GM18868 (cell line): Measurements from ENCODE around the gene LARP6.
"Not testable (repeated sequence)": the region's sequence is repeated elsewhere in the genome, so short reads cannot be mapped to it uniquely, and the experiment has no call there.

ENCODE experiments used
- ATAC-seq: cut with Tn5 transposase; IDR thresholded peaks from one replicate; pipeline ENCODE4 v1.9.1; 2021; ENCODE audit warnings: mild to moderate bottlenecking, moderate library complexity; ENCODE audit not compliant: unreplicated experiment

The LARP6 gene

DNA sequence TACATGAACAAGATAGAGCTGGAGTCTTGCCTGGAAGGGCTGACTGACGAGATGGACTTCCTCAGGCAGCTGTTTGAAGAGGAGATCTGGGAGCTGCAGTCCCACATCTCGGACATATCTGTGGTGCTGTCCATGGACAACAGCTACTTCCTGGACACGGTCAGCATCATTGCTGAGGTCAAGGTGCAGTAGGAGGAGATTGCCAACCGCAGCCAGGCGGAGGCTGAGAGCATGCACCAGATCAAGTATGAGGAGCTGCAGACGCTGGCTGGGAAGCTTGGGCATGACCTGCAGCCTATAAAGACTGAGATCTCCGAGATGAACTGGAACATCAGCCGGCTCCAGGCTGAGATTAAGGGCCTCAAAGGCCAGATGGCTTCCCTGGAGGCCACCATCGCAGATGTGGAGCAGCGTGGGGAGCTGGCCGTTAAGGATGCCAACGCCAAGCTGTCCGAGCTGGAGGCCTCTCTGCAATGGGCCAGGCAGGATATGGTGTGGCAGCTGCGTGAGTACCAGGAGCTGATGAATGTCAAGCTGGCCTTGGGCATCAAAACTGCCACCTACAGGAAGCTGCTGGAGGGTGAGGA, 5.5 kb upstream of the LARP6 start:
- no peak for ATAC-seq

DNA sequence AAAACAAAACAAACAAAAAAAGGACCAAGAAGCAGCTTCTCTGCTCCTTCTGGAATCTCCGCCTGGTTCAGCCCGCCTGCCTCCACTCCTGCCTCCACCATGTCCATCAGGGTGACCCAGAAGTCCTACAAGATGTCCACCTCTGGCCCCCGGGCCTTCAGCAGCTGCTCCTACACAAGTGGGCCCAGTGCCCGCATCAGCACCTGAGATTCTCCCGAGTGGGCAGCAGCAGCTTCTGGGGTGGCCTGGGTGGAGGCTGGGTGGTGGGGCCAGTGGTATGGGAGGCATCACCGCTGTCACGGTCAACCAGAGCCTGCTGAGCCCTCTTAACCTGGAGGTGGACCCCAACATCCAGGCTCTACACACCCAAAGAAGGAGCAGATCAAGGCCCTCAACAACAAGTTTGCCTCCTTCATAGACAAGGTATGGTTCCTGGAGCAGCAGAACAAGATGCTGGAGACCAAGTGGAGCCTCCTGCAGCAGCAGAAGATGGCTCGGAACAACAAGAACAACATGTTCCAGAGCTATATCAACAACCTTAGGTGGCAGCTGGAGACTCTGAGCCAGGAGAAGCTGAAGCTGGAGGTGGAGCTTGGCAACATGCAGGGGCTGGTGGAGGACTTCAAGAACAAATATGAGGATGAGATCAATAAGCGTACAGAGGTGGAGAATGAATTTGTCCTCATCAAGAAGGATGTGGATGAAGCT, 4.8 kb upstream of the LARP6 start:
- ATAC-seq = not testable (repeated sequence)

DNA sequence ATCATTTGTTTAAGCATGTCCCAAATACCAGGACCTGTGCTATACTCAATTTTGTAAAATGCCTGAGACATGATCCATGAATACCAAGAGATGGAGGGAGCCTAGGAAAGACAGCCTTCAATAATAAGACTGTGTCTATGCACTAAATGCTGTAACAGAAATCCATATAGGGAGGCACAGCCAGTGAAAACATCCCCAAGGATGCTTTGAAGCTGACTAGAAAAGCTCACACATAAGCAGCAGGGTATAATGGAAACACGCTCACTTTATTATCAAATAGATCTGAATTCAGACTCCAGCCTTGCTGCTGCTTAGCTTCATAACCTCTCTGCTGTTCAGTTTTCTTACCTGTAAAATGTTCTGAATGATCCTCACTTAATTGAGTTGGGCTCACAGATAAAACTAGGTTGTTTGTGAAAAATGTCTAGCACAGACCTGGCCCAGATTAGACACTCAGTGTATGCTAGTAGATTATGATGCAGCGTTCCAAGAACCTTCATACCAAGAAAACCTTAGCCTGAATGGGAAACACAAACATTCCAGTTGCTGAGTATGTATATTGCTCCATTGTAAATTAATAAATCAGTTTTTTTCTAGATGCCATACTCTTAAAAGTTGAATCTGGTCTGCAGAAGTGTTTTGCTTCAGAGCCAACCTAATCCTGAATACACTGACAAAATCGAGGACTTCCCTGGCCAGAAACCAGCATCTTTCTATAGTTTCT, 3.8 kb upstream of the LARP6 start:
- ATAC-seq = no peak

GRCh38 chr15:70856884-70857561, 3.1 kb upstream of the LARP6 start:
- no peak for ATAC-seq

- no peak for ATAC-seq
Observed at GRCh38 chr15:70856177-70856883, 2.4 kb upstream of the LARP6 start.

DNA sequence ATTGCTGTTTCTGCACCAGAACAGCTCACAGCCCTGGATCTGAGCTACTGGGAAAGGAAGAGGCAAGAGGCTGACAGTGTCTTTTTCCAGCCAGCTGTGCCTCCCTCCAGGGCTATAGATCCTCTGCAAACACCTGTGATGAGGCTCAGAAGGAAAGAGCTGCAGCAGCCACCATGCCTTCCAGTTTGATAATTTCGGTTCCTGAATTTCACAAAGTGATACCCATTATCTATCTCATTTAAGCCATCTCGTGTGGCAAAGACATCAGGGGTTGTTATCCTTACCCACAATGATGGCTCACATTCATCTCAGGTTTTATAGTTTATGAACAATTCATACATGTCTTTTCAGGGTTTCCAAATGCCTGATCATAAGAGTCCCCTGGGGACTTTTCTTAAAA, 1.8 kb upstream of the LARP6 start:
- no peak for ATAC-seq

GRCh38 chr15:70854666-70854976, 664 bp upstream of the LARP6 start:
- no peak for ATAC-seq

DNA sequence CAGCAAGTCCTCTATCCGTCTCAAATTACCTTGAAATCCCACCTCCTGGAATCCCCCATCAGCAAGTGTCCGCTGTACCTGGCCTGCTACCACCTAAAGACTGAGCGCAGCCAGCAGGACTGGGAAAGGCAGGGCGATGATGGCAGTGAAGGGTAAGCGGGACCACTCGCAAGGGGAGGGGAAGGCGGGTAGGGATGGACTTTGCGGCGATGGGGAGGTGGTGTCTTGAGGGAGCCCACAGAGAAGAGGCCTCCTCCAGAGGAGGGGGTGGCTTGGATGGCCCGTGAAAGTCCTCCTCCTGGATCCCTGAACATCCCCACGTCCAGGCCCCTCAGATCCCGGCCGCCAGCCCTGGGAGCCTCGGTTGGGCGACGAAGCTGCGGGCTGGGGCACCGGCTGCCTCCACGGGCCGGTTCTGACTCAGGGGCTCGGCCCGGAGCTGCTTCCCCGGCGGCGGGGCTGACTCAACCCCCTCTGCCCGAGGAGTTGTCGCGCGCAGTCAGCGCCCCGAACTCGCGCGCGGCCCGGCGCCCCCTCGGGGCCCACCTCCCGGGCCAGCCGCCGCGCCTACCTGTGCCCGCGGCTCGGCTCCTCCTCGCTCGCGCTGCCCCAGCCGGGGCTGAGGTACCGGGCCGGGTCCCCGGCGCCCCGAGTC, 512 bp downstream of the LARP6 start:
- peak; percentile 36 for ATAC-seq

- ATAC-seq = no peak
Observed at GRCh38 chr15:70852501-70853317, 1.2 kb downstream of the LARP6 start.

GRCh38 chr15:70851889-70852288, 2.1 kb downstream of the LARP6 start:
- no peak for ATAC-seq

GRCh38 chr15:70845602-70846360, 8.2 kb downstream of the LARP6 start:
- no peak for ATAC-seq

GRCh38 chr15:70837476-70837875, 16.5 kb downstream of the LARP6 start:
- no peak for ATAC-seq

- ATAC-seq = no peak
Observed at GRCh38 chr15:70835841-70836240, 18.1 kb downstream of the LARP6 start.

GRCh38 chr15:70835415-70835814, 18.5 kb downstream of the LARP6 start:
- ATAC-seq = no peak

DNA sequence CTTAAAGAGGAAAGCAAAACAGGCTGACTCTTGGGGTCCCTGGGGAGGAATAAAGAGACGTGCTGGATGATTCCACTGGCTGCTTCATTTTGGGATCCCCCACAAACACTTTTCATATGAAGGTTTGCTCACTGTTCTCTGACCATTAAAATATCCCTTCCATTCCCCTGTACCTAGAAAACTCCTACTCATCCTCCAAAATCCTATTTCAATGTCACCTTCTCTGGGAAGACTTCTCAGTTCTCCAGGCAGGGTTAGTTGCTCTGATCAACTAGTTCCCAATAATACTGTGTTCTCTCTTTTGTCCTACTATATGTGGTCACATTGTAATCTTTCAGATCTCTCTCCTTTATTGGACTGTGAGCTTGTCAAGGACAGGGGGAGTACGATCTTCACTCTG, 19.0 kb downstream of the LARP6 start:
- no peak for ATAC-seq

DNA sequence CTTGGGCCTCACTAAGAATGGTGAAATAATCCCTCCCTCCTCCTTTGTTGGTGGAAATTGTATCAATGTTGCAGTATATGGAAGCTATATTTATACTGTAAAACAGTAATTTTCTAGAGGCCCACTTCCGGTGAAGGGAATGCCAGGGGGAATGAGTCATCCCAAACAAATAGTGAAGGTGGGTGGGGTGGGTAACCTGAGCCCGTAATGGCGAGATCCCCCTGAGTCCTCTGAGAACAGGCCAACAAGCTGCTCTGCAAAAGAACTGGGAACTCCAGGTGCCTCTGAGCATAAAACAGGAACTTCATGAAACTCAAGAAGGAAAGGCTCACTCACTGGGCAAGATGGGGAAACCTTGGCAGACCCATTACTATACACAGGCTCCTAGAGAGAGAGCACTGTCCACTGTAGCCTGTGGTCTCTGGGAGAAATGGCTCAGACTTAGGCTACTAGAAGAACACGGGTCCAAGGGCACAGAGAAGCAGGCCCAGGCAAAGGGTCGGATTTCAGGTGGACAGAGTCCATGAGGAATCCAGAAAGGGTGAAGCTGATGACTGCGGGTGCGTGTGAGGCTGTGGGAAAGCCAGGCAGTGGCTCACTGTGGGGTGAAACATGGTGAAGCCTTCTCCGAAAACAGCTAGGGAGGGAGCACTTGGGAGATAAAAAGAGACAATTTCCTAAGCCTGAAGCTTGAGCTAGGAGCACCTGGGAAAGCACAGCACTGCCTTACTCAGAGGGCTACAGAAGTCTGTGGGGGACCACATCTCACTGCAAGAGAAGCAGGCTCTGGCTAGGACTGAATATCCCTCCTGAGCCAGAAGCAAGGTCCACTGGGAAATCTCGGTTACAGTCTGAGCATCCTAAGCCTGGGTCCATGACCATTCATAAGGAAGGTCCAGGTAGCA, 19.8 kb downstream of the LARP6 start:
- no peak for ATAC-seq

- no peak for ATAC-seq
Observed at GRCh38 chr15:70833422-70833821, 20.5 kb downstream of the LARP6 start.

DNA sequence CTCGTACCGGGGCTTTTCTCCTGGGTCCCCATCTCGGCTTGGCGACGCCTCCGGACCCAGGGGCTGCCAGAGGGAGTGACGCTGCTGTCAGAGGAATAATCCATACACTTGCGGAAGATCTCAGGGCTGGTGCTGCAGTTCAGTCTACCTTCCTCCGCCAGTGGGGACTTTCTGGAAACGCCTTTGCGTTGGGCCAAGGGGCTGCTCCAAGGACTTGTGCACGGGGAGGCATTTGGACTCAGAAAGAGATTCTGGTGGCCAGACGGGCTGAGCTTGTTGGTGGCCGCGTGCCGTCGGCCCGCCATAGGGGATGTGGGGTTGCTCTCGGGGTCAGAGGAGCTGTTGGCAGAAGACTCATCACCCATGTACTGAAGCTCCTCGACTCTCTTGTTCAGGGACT, 21.8 kb downstream of the LARP6 start:
- ATAC-seq = no peak
